GM18873 (cell line): ENCODE results near the gene ATP8A2.

ENCODE experiments used
- ATAC-seq: cut with Tn5 transposase; IDR thresholded peaks from one replicate; pipeline ENCODE4 v1.9.1; 2021; ENCODE audit warnings: mild to moderate bottlenecking, moderate library complexity, moderate number of reproducible peaks; ENCODE audit not compliant: unreplicated experiment, low FRiP score

ATP8A2 gene

GRCh38 chr13:25675060-25675459 is 303.3 kb downstream of the ATP8A2 start:
- no peak for ATAC-seq

- no peak for ATAC-seq
Observed at GRCh38 chr13:25677956-25678355, 306.2 kb downstream of the ATP8A2 start.

- no peak for ATAC-seq
Observed at GRCh38 chr13:25678398-25678797, 306.6 kb downstream of the ATP8A2 start.

- ATAC-seq = no peak
Observed at GRCh38 chr13:25679159-25679558, 307.4 kb downstream of the ATP8A2 start.

GRCh38 chr13:25679936-25680335 is 308.2 kb downstream of the ATP8A2 start:
- no peak for ATAC-seq

GRCh38 chr13:25682276-25682675 is 310.5 kb downstream of the ATP8A2 start:
- no peak for ATAC-seq

GRCh38 chr13:25683056-25683455 is 311.3 kb downstream of the ATP8A2 start:
- ATAC-seq = no peak

GRCh38 chr13:25683662-25684370 is 312.0 kb downstream of the ATP8A2 start:
- ATAC-seq = no peak

GRCh38 chr13:25684491-25684890 is 312.7 kb downstream of the ATP8A2 start:
- no peak for ATAC-seq

GRCh38 chr13:25686831-25687470 is 315.2 kb downstream of the ATP8A2 start:
- ATAC-seq = no peak

GRCh38 chr13:25687471-25688225 is 315.9 kb downstream of the ATP8A2 start:
- no peak for ATAC-seq

GRCh38 chr13:25688536-25688935 is 316.8 kb downstream of the ATP8A2 start:
- no peak for ATAC-seq

- no peak for ATAC-seq
Observed at GRCh38 chr13:25689539-25689938, 317.8 kb downstream of the ATP8A2 start.

GRCh38 chr13:25690582-25690981 is 318.8 kb downstream of the ATP8A2 start:
- ATAC-seq = no peak

- no peak for ATAC-seq
Observed at GRCh38 chr13:25691654-25692053, 319.9 kb downstream of the ATP8A2 start.

- no peak for ATAC-seq
Observed at GRCh38 chr13:25692099-25692498, 320.3 kb downstream of the ATP8A2 start.

- no peak for ATAC-seq
Observed at GRCh38 chr13:25699056-25699455, 327.3 kb downstream of the ATP8A2 start.

GRCh38 chr13:25699600-25699999 is 327.8 kb downstream of the ATP8A2 start:
- ATAC-seq = no peak

GRCh38 chr13:25701304-25701703 is 329.5 kb downstream of the ATP8A2 start:
- no peak for ATAC-seq

GRCh38 chr13:25702386-25702785 is 330.6 kb downstream of the ATP8A2 start:
- ATAC-seq = no peak

GRCh38 chr13:25707726-25708125 is 336.0 kb downstream of the ATP8A2 start:
- ATAC-seq = no peak
